WTC11 (cell line): ENCODE data around the gene SERPIND1. TPM values are rescaled to one million over a fixed set of nuclear protein-coding genes. Genes with fewer than 3 reads are reported as not detected.

Source experiments
- ATAC-seq: fragments of 200-7000 bp; cut with Tn5 transposase; 2 replicates; pipeline ENCODE4 v1.10.0; 2021; ENCODE audit warnings: mild to moderate bottlenecking, moderate library complexity
- CTCF ChIA-PET: fragments of 300-600 bp; sonication (Branson Sonifier 250); formaldehyde crosslinking; loops from one replicate; lab custom pipeline; 2021; ENCODE audit warnings: antibody characterized with exemption; lab: Charles Lee
- POLR2A ChIA-PET: fragments of 350-600 bp; sonication (Branson Sonifier 250); formaldehyde crosslinking; loops from one replicate; lab custom pipeline; 2021; ENCODE audit warnings: antibody characterized with exemption; lab: Charles Lee
- DNase-seq: peaks from one replicate; pipeline ENCODE4 v3.0.0; 2021; ENCODE audit warnings: low spot score
- H3K27ac Mint-ChIP-seq: 2 replicates; pipeline ENCODE4 v1.8.0; 2021; ENCODE audit warnings: mixed read lengths
- H3K27me3 Mint-ChIP-seq: 2 replicates; pipeline ENCODE4 v1.8.0; 2021; ENCODE audit warnings: low read depth, mild to moderate bottlenecking, moderate library complexity, mixed read lengths
- H3K36me3 Mint-ChIP-seq: 2 replicates; pipeline ENCODE4 v1.8.0; 2021; ENCODE audit warnings: mixed read lengths
- H3K4me1 Mint-ChIP-seq: 2 replicates; pipeline ENCODE4 v1.8.0; 2022; ENCODE audit warnings: mixed read lengths
- H3K4me3 Mint-ChIP-seq: 2 replicates; pipeline ENCODE4 v1.8.0; 2021; ENCODE audit warnings: mild to moderate bottlenecking, moderate library complexity, mixed read lengths
- H3K9me3 Mint-ChIP-seq: 2 replicates; pipeline ENCODE4 v1.8.0; 2021; ENCODE audit warnings: mixed read lengths
- AR ChIP-seq: fragments of 250-450 bp; sonication (Bioruptor Pico); IDR thresholded peaks from 2 replicates; pipeline ENCODE4 v1.9.0; 2021; ENCODE audit warnings: mild to moderate bottlenecking
- ATF1 ChIP-seq: sonication (generic); formaldehyde crosslinking; IDR thresholded peaks from 2 replicates; pipeline ENCODE4 v1.8.1; 2023; ENCODE audit warnings: mild to moderate bottlenecking, moderate library complexity, missing genetic modification reagents
- CBFB ChIP-seq: sonication (generic); formaldehyde crosslinking; IDR thresholded peaks from 2 replicates; pipeline ENCODE4 v1.8.1; 2022; ENCODE audit warnings: mild to moderate bottlenecking, low read depth, missing genetic modification reagents
- CTCF ChIP-seq: fragments of 200-600 bp; IDR thresholded peaks from 2 replicates; pipeline ENCODE4 v1.8.0; 2022; ENCODE audit warnings: antibody characterized with exemption
- EMX1 ChIP-seq: fragments of 250-450 bp; sonication (Bioruptor Pico); IDR thresholded peaks from 2 replicates; pipeline ENCODE4 v1.8.0; 2021; ENCODE audit warnings: mild to moderate bottlenecking
- GTF2I ChIP-seq: fragments of 250-450 bp; sonication (Bioruptor Pico); conservative IDR thresholded peaks from 2 replicates; pipeline ENCODE4 v1.4.0; 2021; ENCODE audit warnings: mild to moderate bottlenecking
- IRF1 ChIP-seq: sonication (generic); formaldehyde crosslinking; IDR thresholded peaks from 2 replicates; pipeline ENCODE4 v1.8.0; 2023; ENCODE audit warnings: missing genetic modification reagents
- NFATC4 ChIP-seq: fragments of 250-450 bp; sonication (Bioruptor Pico); IDR thresholded peaks from 2 replicates; pipeline ENCODE4 v1.9.0; 2021; ENCODE audit warnings: mild to moderate bottlenecking
- NFYB ChIP-seq: sonication (generic); formaldehyde crosslinking; conservative IDR thresholded peaks from 2 replicates; pipeline ENCODE4 v1.8.0; 2022; ENCODE audit warnings: low read depth, missing genetic modification reagents
- PRDM15 ChIP-seq: sonication (generic); formaldehyde crosslinking; IDR thresholded peaks from 2 replicates; pipeline ENCODE4 v1.8.0; 2022; ENCODE audit warnings: missing genetic modification reagents
- SMAD3 ChIP-seq: sonication (generic); formaldehyde crosslinking; IDR thresholded peaks from 2 replicates; pipeline ENCODE4 v1.8.0; 2022; ENCODE audit warnings: missing genetic modification reagents, mild to moderate bottlenecking, borderline replicate concordance
- SP1 ChIP-seq: sonication (generic); formaldehyde crosslinking; conservative IDR thresholded peaks from 2 replicates; pipeline ENCODE4 v1.8.1; 2022; ENCODE audit warnings: missing genetic modification reagents
- TP53 ChIP-seq: sonication (generic); formaldehyde crosslinking; IDR thresholded peaks from 2 replicates; pipeline ENCODE4 v1.8.1; 2023; ENCODE audit warnings: mild to moderate bottlenecking, missing genetic modification reagents
- USF2 ChIP-seq: sonication (generic); formaldehyde crosslinking; IDR thresholded peaks from 2 replicates; pipeline ENCODE4 v1.8.1; 2023; ENCODE audit warnings: mild to moderate bottlenecking, missing genetic modification reagents, moderate library complexity
- ZNF281 ChIP-seq: sonication (generic); formaldehyde crosslinking; IDR thresholded peaks from 2 replicates; pipeline ENCODE4 v1.8.0; 2023; ENCODE audit warnings: mild to moderate bottlenecking, missing genetic modification reagents
- total RNA-seq: library from RNA; stranded (reverse); gene quantifications from 3 replicates; pipeline ENCODE4 v1.2.3, GENCODE V29; 2021

SERPIND1 gene
- total RNA-seq, 1 experiment from 2014 or later = 0.22 TPM

- TF ChIP-seq AR = no peak
- TF ChIP-seq ATF1 (CRISPR knock-in tag) = no peak
Measured at GRCh38 chr22:20783300-20783673, 9.4 kb downstream of the SERPIND1 start (continued).

GRCh38 chr22:20783844-20784723, 10.2 kb downstream of the SERPIND1 start:
- H3K36me3 Mint-ChIP-seq = no peaks in the 10 kb centered on the region
- POLR2A ChIA-PET = no interaction called here
- H3K27me3 Mint-ChIP-seq = no peaks in the 10 kb centered on the region
- H3K4me3 Mint-ChIP-seq = no peak overlapping the region
- DNase-seq (peak; percentile 45), ATAC-seq (peak; percentile 72)
- CTCF ChIA-PET = interaction anchor here (0.6 to 4.1 kb wide), 25 partner anchors 9 to 941 kb away, joined by 3 to 34 read pairs (median 5); partner anchors contain the start of genes CRKL, LZTR1 and SERPIND1
- H3K4me1 Mint-ChIP-seq = peaks cover 30% of the 10 kb centered on the region
- TF ChIP-seq CTCF (peak; percentile 50), ZNF281 (CRISPR knock-in tag) (no peak), GTF2I (CRISPR knock-in tag) (0 out of 2 replicates have a peak, but pooled peaks have one; percentile 41)
- no peak overlapping the region for H3K27ac Mint-ChIP-seq
- H3K9me3 Mint-ChIP-seq = no peaks in the 10 kb centered on the region

GRCh38 chr22:20785415-20785814, 11.5 kb downstream of the SERPIND1 start:
- H3K4me3 Mint-ChIP-seq = no peak overlapping the region
- no peaks in the 10 kb centered on the region for H3K9me3 Mint-ChIP-seq
- no peaks in the 10 kb centered on the region for H3K36me3 Mint-ChIP-seq
- ATAC-seq (no peak), DNase-seq (no peak)
- CTCF ChIA-PET = interaction anchor here (1.1 to 4.1 kb wide), 6 partner anchors 8 to 183 kb away, joined by 5 to 34 read pairs (median 10); partner anchors contain the start of gene SERPIND1
- POLR2A ChIA-PET = no interaction called here
- H3K27me3 Mint-ChIP-seq = no peaks in the 10 kb centered on the region
- H3K4me1 Mint-ChIP-seq = peaks cover 20% of the 10 kb centered on the region
- no peak for TF ChIP-seq SMAD3 (CRISPR knock-in tag)
- TF ChIP-seq TP53 (CRISPR knock-in tag) = no peak
- no peak for TF ChIP-seq IRF1 (CRISPR knock-in tag)
- no peak for TF ChIP-seq USF2
- TF ChIP-seq CBFB = no peak
- no peak for TF ChIP-seq EMX1 (CRISPR knock-in tag)
- TF ChIP-seq SP1 (CRISPR knock-in tag) = no peak
- TF ChIP-seq NFYB (CRISPR knock-in tag) = no peak
- no peak for TF ChIP-seq NFATC4 (CRISPR knock-in tag)
- no peak for TF ChIP-seq PRDM15 (CRISPR knock-in tag)
- H3K27ac Mint-ChIP-seq = no peak overlapping the region
